ENCODE measurements around the gene ENTHD1.
A peak's percentile ranks its signal among the peaks of the same experiment; 100 is the strongest.
"Not testable (repeated sequence)": the region's sequence is repeated elsewhere in the genome, so short reads cannot be mapped to it uniquely, and the experiment has no call there.

ENTHD1 gene

GRCh38 chr22:39924286-39924685, 30.7 kb upstream of the ENTHD1 start:
- DNase-seq = no peak

- no peak for DNase-seq
Observed at GRCh38 chr22:39923696-39924095, 30.1 kb upstream of the ENTHD1 start.

GRCh38 chr22:39920134-39920743, 26.7 kb upstream of the ENTHD1 start:
- DNase-seq = peak; percentile 64

GRCh38 chr22:39917776-39918495, 24.4 kb upstream of the ENTHD1 start:
- DNase-seq = no peak

GRCh38 chr22:39917197-39917643, 23.7 kb upstream of the ENTHD1 start:
- no peak for DNase-seq

- DNase-seq = no peak
Observed at GRCh38 chr22:39916496-39916895, 22.9 kb upstream of the ENTHD1 start.

GRCh38 chr22:39915295-39915726, 21.8 kb upstream of the ENTHD1 start:
- DNase-seq = no peak

GRCh38 chr22:39914584-39914983, 21.0 kb upstream of the ENTHD1 start:
- DNase-seq = no peak

- no peak for DNase-seq
Observed at GRCh38 chr22:39913886-39914285, 20.3 kb upstream of the ENTHD1 start.

GRCh38 chr22:39913321-39913720, 19.8 kb upstream of the ENTHD1 start:
- DNase-seq = no peak

- no peak for DNase-seq
Observed at GRCh38 chr22:39910876-39911613, 17.5 kb upstream of the ENTHD1 start.

GRCh38 chr22:39908737-39909136, 15.2 kb upstream of the ENTHD1 start:
- peak; percentile 29 for DNase-seq

- no peak for DNase-seq
Observed at GRCh38 chr22:39908136-39908535, 14.6 kb upstream of the ENTHD1 start.

- no peak for DNase-seq
Observed at GRCh38 chr22:39907605-39908097, 14.1 kb upstream of the ENTHD1 start.

- no peak for DNase-seq
Observed at GRCh38 chr22:39907047-39907446, 13.5 kb upstream of the ENTHD1 start.

- DNase-seq = no peak
Observed at GRCh38 chr22:39906207-39906606, 12.6 kb upstream of the ENTHD1 start.

GRCh38 chr22:39905687-39906086, 12.1 kb upstream of the ENTHD1 start:
- no peak for DNase-seq

GRCh38 chr22:39904862-39905261, 11.3 kb upstream of the ENTHD1 start:
- no peak for DNase-seq

- DNase-seq = not testable (repeated sequence)
Observed at GRCh38 chr22:39904024-39904423, 10.5 kb upstream of the ENTHD1 start.

- no peak for DNase-seq
Observed at GRCh38 chr22:39901565-39902146, 8.1 kb upstream of the ENTHD1 start.

- DNase-seq = peak; percentile 78
Observed at GRCh38 chr22:39900306-39901227, 7.0 kb upstream of the ENTHD1 start, which contains the start of gene GRAP2. GRAP2 (plus strand) TSS chr22:39901084; CDS start chr22:39947107, 46,023 bp downstream.

GRCh38 chr22:39898997-39899396, 5.4 kb upstream of the ENTHD1 start:
- peak; percentile 32 for DNase-seq
